Stomach (tissue), 4 donors: ENCODE results near the gene DPEP2NB.

ENCODE experiments used
- POLR2A ChIP-seq, 4 donors: fragments of 450-650 bp; IDR thresholded peaks; one replicate each; pipeline ENCODE4 v1.6.1; 2016; ENCODE audit warnings: antibody characterized with exemption in 4 of 4, control low read depth in 2 of 4, mild to moderate bottlenecking in 1 of 4, moderate library complexity in 1 of 4
- POLR2AphosphoS5 ChIP-seq, 3 donors: sonication (generic); formaldehyde crosslinking; IDR thresholded peaks; one replicate each; pipeline ENCODE4 v1.6.1; 2016; ENCODE audit warnings: antibody characterized with exemption in 3 of 3

- TF ChIP-seq POLR2A (IDR thresholded peaks at IDR 0.05) (no peak), POLR2AphosphoS5 (IDR thresholded peaks at IDR 0.05) (no peak)
Observed at GRCh38 chr16:68047987-68048386, 32.3 kb upstream of the DPEP2NB start.
